ENCODE results near the gene CHRM5.

CHRM5 gene

GRCh38 chr15:34065941-34066340 is 97.6 kb downstream of the CHRM5 start:
- Histone ChIP-seq H3K9me3 (ENCODE audit: insufficient read depth, low read depth, low read length) (no peaks in the 10 kb centered on the region), H3K36me3 (ENCODE audit: insufficient read depth, low read length) (no peaks in the 10 kb centered on the region), H4K20me1 (ENCODE audit: insufficient read depth, low read length, poor library complexity, severe bottlenecking) (no peaks in the 10 kb centered on the region), H3K9me2 (replicated peaks; ENCODE audit: low read depth, low read length) (no peaks in the 10 kb centered on the region), H3K27me3 (ENCODE audit: insufficient read depth, low read length, poor library complexity, severe bottlenecking) (no peaks in the 10 kb centered on the region), H3K4me1 (ENCODE audit: insufficient read depth, low read length, poor library complexity, severe bottlenecking) (peaks cover 5% of the 10 kb centered on the region), H3K9ac (ENCODE audit: low read depth, low read length, poor library complexity, severe bottlenecking) (no peak overlapping the region), H3K79me2 (ENCODE audit: insufficient read depth, low read length) (no peaks in the 10 kb centered on the region), H3K4me2 (ENCODE audit: low read depth, low read length, poor library complexity, severe bottlenecking) (no peak overlapping the region), H3K4me3 (ENCODE audit: low read length, poor library complexity, severe bottlenecking) (no peak overlapping the region), H3F3A (ENCODE audit: low read depth) (no peaks in the 10 kb centered on the region), H2AFZ (ENCODE audit: low read length) (no peak overlapping the region)
- TF ChIP-seq CTCF (conservative IDR thresholded peaks at IDR 0.05; ENCODE audit: low read length) (no peak), EZH2phosphoT487 (IDR thresholded peaks at IDR 0.05; ENCODE audit: borderline replicate concordance) (no peak)

GRCh38 chr15:34070003-34070402 is 101.7 kb downstream of the CHRM5 start:
- no peak for TF ChIP-seq EZH2phosphoT487 (IDR thresholded peaks at IDR 0.05; ENCODE audit: borderline replicate concordance)
- no peak for TF ChIP-seq CTCF (conservative IDR thresholded peaks at IDR 0.05; ENCODE audit: low read length)
- Histone ChIP-seq H3K4me3 (ENCODE audit: low read length, poor library complexity, severe bottlenecking) (no peak overlapping the region), H3K4me2 (ENCODE audit: low read depth, low read length, poor library complexity, severe bottlenecking) (no peak overlapping the region), H3K9ac (ENCODE audit: low read depth, low read length, poor library complexity, severe bottlenecking) (no peak overlapping the region), H3K4me1 (ENCODE audit: insufficient read depth, low read length, poor library complexity, severe bottlenecking) (no peaks in the 10 kb centered on the region), H3K9me2 (replicated peaks; ENCODE audit: low read depth, low read length) (no peaks in the 10 kb centered on the region), H3K36me3 (ENCODE audit: insufficient read depth, low read length) (no peaks in the 10 kb centered on the region), H2AFZ (ENCODE audit: low read length) (no peak overlapping the region), H3K9me3 (ENCODE audit: insufficient read depth, low read depth, low read length) (no peaks in the 10 kb centered on the region), H3K79me2 (ENCODE audit: insufficient read depth, low read length) (no peaks in the 10 kb centered on the region), H3K27me3 (ENCODE audit: insufficient read depth, low read length, poor library complexity, severe bottlenecking) (no peaks in the 10 kb centered on the region), H4K20me1 (ENCODE audit: insufficient read depth, low read length, poor library complexity, severe bottlenecking) (no peaks in the 10 kb centered on the region), H3F3A (ENCODE audit: low read depth) (no peaks in the 10 kb centered on the region)

DNA sequence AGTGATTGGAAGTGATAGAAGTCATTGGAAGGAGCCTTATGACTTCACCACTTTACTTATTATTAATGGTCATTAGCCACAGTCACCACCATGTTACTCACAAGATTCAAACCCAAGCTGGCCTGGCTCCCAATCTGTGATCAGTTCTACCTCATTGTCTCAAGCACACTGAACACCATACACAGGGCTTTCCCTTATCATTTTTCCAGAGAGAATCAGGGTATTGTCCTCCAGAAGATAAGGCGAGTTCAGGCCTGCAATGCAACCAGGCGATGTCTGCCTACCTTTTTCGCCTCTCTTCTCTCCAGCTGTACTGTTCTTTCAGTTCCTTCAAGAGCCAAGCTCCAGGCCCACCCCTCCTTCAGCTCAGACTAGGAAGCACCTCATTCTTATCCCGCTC is 108.5 kb downstream of the CHRM5 start:
- no peaks in the 10 kb centered on the region for H3K79me2 ChIP-seq (ENCODE audit: insufficient read depth, low read length)
- no peaks in the 10 kb centered on the region for H3F3A ChIP-seq (ENCODE audit: low read depth)
- TF ChIP-seq CTCF (conservative IDR thresholded peaks at IDR 0.05; ENCODE audit: low read length) (no peak), EZH2phosphoT487 (IDR thresholded peaks at IDR 0.05; ENCODE audit: borderline replicate concordance) (no peak)
- H3K4me1 ChIP-seq (ENCODE audit: insufficient read depth, low read length, poor library complexity, severe bottlenecking), result no peaks in the 10 kb centered on the region
- H4K20me1 ChIP-seq (ENCODE audit: insufficient read depth, low read length, poor library complexity, severe bottlenecking), result no peaks in the 10 kb centered on the region
- H3K4me3 ChIP-seq (ENCODE audit: low read length, poor library complexity, severe bottlenecking), result no peak overlapping the region
- H3K4me2 ChIP-seq (ENCODE audit: low read depth, low read length, poor library complexity, severe bottlenecking), result no peak overlapping the region
- no peaks in the 10 kb centered on the region for H3K9me3 ChIP-seq (ENCODE audit: insufficient read depth, low read depth, low read length)
- no peaks in the 10 kb centered on the region for H3K36me3 ChIP-seq (ENCODE audit: insufficient read depth, low read length)
- H3K9me2 ChIP-seq (replicated peaks; ENCODE audit: low read depth, low read length), result no peaks in the 10 kb centered on the region
- H2AFZ ChIP-seq (ENCODE audit: low read length), result no peak overlapping the region
- H3K27me3 ChIP-seq (ENCODE audit: insufficient read depth, low read length, poor library complexity, severe bottlenecking), result no peaks in the 10 kb centered on the region
- H3K9ac ChIP-seq (ENCODE audit: low read depth, low read length, poor library complexity, severe bottlenecking), result no peak overlapping the region
